WTC11 (cell line): ENCODE results near the gene GRIP2.

Experiments
- ZNF423 ChIP-seq: fragments of 250-450 bp; sonication (Bioruptor Pico); IDR thresholded peaks from 2 replicates; pipeline ENCODE4 v2.1.2; 2022; ENCODE audit warnings: mild to moderate bottlenecking, moderate library complexity
- TF ChIP-seq, protein P1 (sequence below): fragments of 200-600 bp; IDR thresholded peaks from 2 replicates; pipeline ENCODE4 v1.8.0; 2022; ENCODE audit warnings: antibody characterized with exemption

DNA sequence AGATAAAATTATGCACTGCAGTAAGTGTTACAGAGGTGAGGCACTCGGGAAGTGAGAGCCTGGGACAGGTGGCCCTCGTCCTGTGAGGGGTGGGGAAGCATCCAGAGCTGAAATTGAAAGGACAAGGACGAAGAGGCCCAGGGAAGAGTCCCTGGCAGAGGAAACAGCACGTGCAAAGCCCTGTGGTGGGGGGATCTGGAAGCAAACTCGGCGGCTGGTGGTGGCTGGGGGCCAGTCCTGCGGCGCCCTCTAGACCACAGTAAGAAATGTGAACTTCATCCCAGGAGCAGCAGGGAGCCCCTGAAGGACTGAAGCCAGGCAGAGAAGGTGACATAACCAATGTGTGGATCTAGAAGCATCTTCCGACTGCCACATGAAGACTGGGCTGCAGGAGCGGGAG is 42.8 kb downstream of the GRIP2 start:
- TF ChIP-seq, protein P1, sequence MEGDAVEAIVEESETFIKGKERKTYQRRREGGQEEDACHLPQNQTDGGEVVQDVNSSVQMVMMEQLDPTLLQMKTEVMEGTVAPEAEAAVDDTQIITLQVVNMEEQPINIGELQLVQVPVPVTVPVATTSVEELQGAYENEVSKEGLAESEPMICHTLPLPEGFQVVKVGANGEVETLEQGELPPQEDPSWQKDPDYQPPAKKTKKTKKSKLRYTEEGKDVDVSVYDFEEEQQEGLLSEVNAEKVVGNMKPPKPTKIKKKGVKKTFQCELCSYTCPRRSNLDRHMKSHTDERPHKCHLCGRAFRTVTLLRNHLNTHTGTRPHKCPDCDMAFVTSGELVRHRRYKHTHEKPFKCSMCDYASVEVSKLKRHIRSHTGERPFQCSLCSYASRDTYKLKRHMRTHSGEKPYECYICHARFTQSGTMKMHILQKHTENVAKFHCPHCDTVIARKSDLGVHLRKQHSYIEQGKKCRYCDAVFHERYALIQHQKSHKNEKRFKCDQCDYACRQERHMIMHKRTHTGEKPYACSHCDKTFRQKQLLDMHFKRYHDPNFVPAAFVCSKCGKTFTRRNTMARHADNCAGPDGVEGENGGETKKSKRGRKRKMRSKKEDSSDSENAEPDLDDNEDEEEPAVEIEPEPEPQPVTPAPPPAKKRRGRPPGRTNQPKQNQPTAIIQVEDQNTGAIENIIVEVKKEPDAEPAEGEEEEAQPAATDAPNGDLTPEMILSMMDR: no peak
- no peak for TF ChIP-seq ZNF423 (CRISPR knock-in tag)
